Measurements from ENCODE around the gene SGSM2. TPM values are rescaled to one million over a fixed set of nuclear protein-coding genes. Genes with fewer than 3 reads are reported as not detected.

SGSM2 gene
- total and polyA plus RNA-seq, 9 donors, result 9.3 to 50.6 (median 42.4) TPM

- WGBS, 3 donors, result 90 to 92% (median 91%) methylated on average over 3 of the region's 3 CpGs
- no peaks in the 10 kb centered on the region for H3K4me1 ChIP-seq (ENCODE audit: insufficient read depth)
Observed at GRCh38 chr17:2317796-2318195, 19.5 kb upstream of the SGSM2 start.

GRCh38 chr17:2319051-2319450 is 18.2 kb upstream of the SGSM2 start:
- DNase-seq, result no peak
- no peaks in the 10 kb centered on the region for H3K36me3 ChIP-seq
- no peak overlapping the region for H3K4me3 ChIP-seq
- no peak overlapping the region for H3K27ac ChIP-seq
- TF ChIP-seq CTCF (IDR thresholded peaks at IDR 0.05), result no peak
- no peaks in the 10 kb centered on the region for H3K9me3 ChIP-seq
- no peaks in the 10 kb centered on the region for H3K4me1 ChIP-seq (ENCODE audit: insufficient read depth)
- no peaks in the 10 kb centered on the region for H3K27me3 ChIP-seq
- intact Hi-C loops (cut with DNase I), result no loop called here

More at GRCh38 chr17:2317796-2318195, 19.5 kb upstream of the SGSM2 start:
- Histone ChIP-seq H3K27ac (no peak overlapping the region), H3K9me3 (no peaks in the 10 kb centered on the region), H3K36me3 (no peaks in the 10 kb centered on the region), H3K4me3 (no peak overlapping the region), H3K27me3 (no peaks in the 10 kb centered on the region)
- no peak for TF ChIP-seq EP300 (IDR thresholded peaks at IDR 0.05)
- no peak for TF ChIP-seq CTCF (IDR thresholded peaks at IDR 0.05)
- no peak for TF ChIP-seq POLR2A (IDR thresholded peaks at IDR 0.05)
- DNase-seq, result no peak
- intact Hi-C loops (cut with DNase I), result no loop called here

- intact Hi-C loops (cut with DNase I), result no loop called here
- WGBS, 3 donors, result 53 to 71% (median 69%) methylated on average over 1 of the region's 1 CpG
Observed at GRCh38 chr17:2321399-2321798, 15.9 kb upstream of the SGSM2 start.

GRCh38 chr17:2323629-2324314 is 13.5 kb upstream of the SGSM2 start:
- 79 to 84% (median 81%) methylated on average over 2 of the region's 2 CpGs for WGBS, 3 donors
- Histone ChIP-seq H3K27me3 (no peaks in the 10 kb centered on the region), H3K27ac (no peak overlapping the region), H3K9me3 (no peaks in the 10 kb centered on the region), H3K4me1 (ENCODE audit: insufficient read depth) (no peaks in the 10 kb centered on the region), H3K36me3 (no peaks in the 10 kb centered on the region), H3K4me3 (no peak overlapping the region)
- DNase-seq, result no peak
- intact Hi-C loops (cut with DNase I), result no loop called here
- TF ChIP-seq EP300 (IDR thresholded peaks at IDR 0.05), result no peak
- no peak for TF ChIP-seq CTCF (IDR thresholded peaks at IDR 0.05)
- no peak for TF ChIP-seq POLR2A (IDR thresholded peaks at IDR 0.05)

More at GRCh38 chr17:2321399-2321798, 15.9 kb upstream of the SGSM2 start:
- no peaks in the 10 kb centered on the region for H3K27me3 ChIP-seq
- no peaks in the 10 kb centered on the region for H3K4me1 ChIP-seq (ENCODE audit: insufficient read depth)
- H3K4me3 ChIP-seq, result no peak overlapping the region
- no peak overlapping the region for H3K27ac ChIP-seq
- no peaks in the 10 kb centered on the region for H3K9me3 ChIP-seq
- no peak for TF ChIP-seq CTCF (IDR thresholded peaks at IDR 0.05)
- TF ChIP-seq POLR2A (IDR thresholded peaks at IDR 0.05), result no peak
- no peak for TF ChIP-seq EP300 (IDR thresholded peaks at IDR 0.05)
- DNase-seq, result no peak
- no peaks in the 10 kb centered on the region for H3K36me3 ChIP-seq
